BJ (cell line): ENCODE results near the gene ACTN3. TPM values are rescaled to one million over a fixed set of nuclear protein-coding genes. Genes with fewer than 3 reads are reported as not detected.

Experiments used
- CTCF ChIA-PET: fragments of 350-600 bp; formaldehyde crosslinking; extraction: SDS; loops from one replicate; lab custom pipeline; 2021; ENCODE audit warnings: antibody characterized with exemption, inconsistent platforms; lab: Yijun Ruan, JAX
- POLR2A ChIA-PET: fragments of 300-600 bp; sonication (Branson Sonifier 250); formaldehyde crosslinking; extraction: SDS; loops from one replicate; lab custom pipeline; 2021; ENCODE audit warnings: antibody characterized with exemption; lab: Charles Lee
- DNase-seq: peaks from one replicate; pipeline ENCODE4 v3.0.0-alpha.2; 2011; ENCODE audit warnings: low read depth
- H3K27me3 ChIP-seq: 2 replicates; pipeline ENCODE4 v1.6.0; 2011; ENCODE audit warnings: low read length; ENCODE audit not compliant: control insufficient read depth, insufficient read depth
- H3K36me3 ChIP-seq: 2 replicates; pipeline ENCODE4 v1.5.1; 2011; ENCODE audit warnings: low read length; ENCODE audit not compliant: control insufficient read depth, insufficient read depth
- H3K4me3 ChIP-seq: 2 replicates; pipeline ENCODE4 v1.5.1; 2011; ENCODE audit warnings: low read depth, mild to moderate bottlenecking, control low read depth, low read length
- CTCF ChIP-seq: IDR thresholded peaks from 2 replicates; pipeline ENCODE4 v1.5.1; 2011; ENCODE audit warnings: low read depth, mild to moderate bottlenecking, control low read depth, inconsistent platforms, low read length, moderate library complexity; ENCODE audit not compliant: insufficient read depth
- polyA plus RNA-seq: library from polyadenylated mRNA; depleted of rRNA; stranded (reverse); fragments of >200 nt; gene quantifications from 2 replicates; pipeline ENCODE4 v1.2.3, GENCODE V29; 2011

Gene ACTN3
- polyA plus RNA-seq, 1 experiment = not detected

GRCh38 chr11:66595245-66595904 is 48.7 kb downstream of the ACTN3 start:
- Histone ChIP-seq H3K4me3 (no peak overlapping the region), H3K36me3 (peaks cover 10% of the 10 kb centered on the region), H3K27me3 (no peaks in the 10 kb centered on the region)
- POLR2A ChIA-PET = interaction anchor here (0.6 kb wide), 1 partner anchor 12 kb away, joined by 15 read pairs; no protein-coding TSS in a partner anchor
- CTCF ChIA-PET = interaction anchor here (1.3 to 1.6 kb wide), 3 partner anchors 15 to 24 kb away, joined by 3 to 5 read pairs (median 3); no protein-coding TSS in a partner anchor
- TF ChIP-seq CTCF = no peak
- no peak for DNase-seq

GRCh38 chr11:66598993-66599392 is 52.3 kb downstream of the ACTN3 start:
- POLR2A ChIA-PET = no interaction called here
- H3K4me3 ChIP-seq = no peak overlapping the region
- TF ChIP-seq CTCF = no peak
- H3K27me3 ChIP-seq = no peaks in the 10 kb centered on the region
- DNase-seq = no peak
- H3K36me3 ChIP-seq = peaks cover 15% of the 10 kb centered on the region
- CTCF ChIA-PET = interaction anchor here (0.9 kb wide), 1 partner anchor 19 kb away, joined by 3 read pairs; no protein-coding TSS in a partner anchor

GRCh38 chr11:66600219-66600618 is 53.5 kb downstream of the ACTN3 start:
- ChIA-PET POLR2A (no interaction called here), CTCF (interaction anchor here (0.7 kb wide), 1 partner anchor 33 kb away, joined by 3 read pairs; no protein-coding TSS in a partner anchor)
- H3K4me3 ChIP-seq = no peak overlapping the region
- TF ChIP-seq CTCF = no peak
- H3K36me3 ChIP-seq = peaks cover 20% of the 10 kb centered on the region
- DNase-seq = no peak
- no peaks in the 10 kb centered on the region for H3K27me3 ChIP-seq

- no peak for TF ChIP-seq CTCF
- DNase-seq = no peak
- Histone ChIP-seq H3K4me3 (no peak overlapping the region), H3K36me3 (peaks cover 25% of the 10 kb centered on the region), H3K27me3 (no peaks in the 10 kb centered on the region)
- ChIA-PET CTCF (no interaction called here), POLR2A (no interaction called here)
Observed at GRCh38 chr11:66600631-66601233, 54.0 kb downstream of the ACTN3 start.

GRCh38 chr11:66603072-66603471 is 56.4 kb downstream of the ACTN3 start:
- no peak for TF ChIP-seq CTCF
- ChIA-PET CTCF (interaction anchor here (0.6 to 1.0 kb wide), 2 partner anchors 74 to 503 kb away, joined by 3 read pairs; partner anchors contain the start of gene RBM4B), POLR2A (no interaction called here)
- Histone ChIP-seq H3K27me3 (no peaks in the 10 kb centered on the region), H3K4me3 (no peak overlapping the region), H3K36me3 (peaks cover 28% of the 10 kb centered on the region)
- no peak for DNase-seq
